Germinal center (tissue), 1 donor: ENCODE measurements around the gene EGLN2.
"Not testable (repeated sequence)": the region's sequence is repeated elsewhere in the genome, so short reads cannot be mapped to it uniquely, and the experiment has no call there.

Experiments used
- DNase-seq: peaks from one replicate; pipeline ENCODE4 v3.0.0; 2012; ENCODE audit warnings: mixed read lengths, low spot score

The EGLN2 gene

DNA sequence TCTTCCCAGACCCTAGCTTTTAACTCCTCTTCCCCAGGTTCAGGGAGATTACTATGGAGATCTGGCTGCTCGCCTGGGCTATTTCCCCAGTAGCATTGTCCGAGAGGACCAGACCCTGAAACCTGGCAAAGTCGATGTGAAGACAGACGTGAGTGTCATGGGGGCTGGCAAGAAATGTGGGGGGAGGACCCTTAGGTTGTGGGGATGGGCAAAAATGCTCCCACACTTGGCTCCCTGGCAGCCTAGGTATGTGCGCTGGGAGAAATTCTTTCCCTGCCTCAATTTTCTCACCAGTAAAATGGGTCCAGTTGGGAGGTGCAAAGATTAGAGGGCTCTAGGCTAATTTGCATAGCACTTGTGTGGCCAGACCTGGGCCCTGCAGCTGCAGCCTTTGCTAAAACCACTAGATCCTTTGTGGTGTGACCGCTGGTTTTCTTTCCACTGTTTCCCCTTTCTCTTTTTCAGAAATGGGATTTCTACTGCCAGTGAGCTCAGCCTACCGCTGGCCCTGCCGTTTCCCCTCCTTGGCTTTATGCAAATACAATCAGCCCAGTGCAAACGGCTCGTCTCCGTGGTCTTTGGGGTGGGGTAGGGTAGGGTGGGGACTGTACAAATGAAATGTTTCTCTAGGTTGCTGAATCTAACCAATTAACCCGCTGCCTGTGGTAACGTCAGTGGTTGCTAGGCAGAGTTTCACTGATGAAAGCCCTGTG lies 21.9 kb upstream of the EGLN2 start:
- DNase-seq, result peak; percentile 92

- no peak for DNase-seq
These were observed 21.4 kb upstream of the EGLN2 start for GRCh38 chr19:40777645-40777936.

- DNase-seq, result peak; percentile 97
These were observed 20.9 kb upstream of the EGLN2 start, which contains the start of gene RAB4B for GRCh38 chr19:40777937-40778705. RAB4B (plus strand) TSS chr19:40778247; CDS start chr19:40778376, 129 bp downstream.

- DNase-seq, result no peak
These were observed 20.2 kb upstream of the EGLN2 start for GRCh38 chr19:40778706-40779284.

DNA sequence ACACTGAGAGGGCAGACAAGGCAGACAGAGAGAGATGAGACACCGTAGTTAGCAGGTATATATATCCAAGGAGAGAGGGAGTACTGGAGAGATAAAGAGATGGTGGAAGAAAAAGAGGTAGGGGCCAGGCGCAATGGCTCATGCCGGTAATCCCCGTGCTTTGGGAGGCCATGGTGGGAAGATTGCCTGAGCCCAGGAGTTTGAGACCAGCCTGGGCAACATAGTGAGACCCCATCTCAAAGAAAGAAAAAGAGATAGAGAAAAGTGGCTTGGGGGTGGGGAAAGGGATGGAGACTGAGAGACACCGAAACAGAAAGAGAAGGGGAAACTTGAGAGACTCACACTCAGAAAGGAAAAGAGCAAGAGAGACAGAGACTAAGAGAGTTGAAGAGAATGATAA lies 18.4 kb upstream of the EGLN2 start:
- DNase-seq, result no peak

- no peak for DNase-seq
These were observed 17.9 kb upstream of the EGLN2 start for GRCh38 chr19:40781140-40781539.

GRCh38 chr19:40783711-40784110 lies 15.3 kb upstream of the EGLN2 start:
- DNase-seq, result no peak

- not testable (repeated sequence) for DNase-seq
These were observed 14.8 kb upstream of the EGLN2 start for GRCh38 chr19:40784146-40784545.

DNA sequence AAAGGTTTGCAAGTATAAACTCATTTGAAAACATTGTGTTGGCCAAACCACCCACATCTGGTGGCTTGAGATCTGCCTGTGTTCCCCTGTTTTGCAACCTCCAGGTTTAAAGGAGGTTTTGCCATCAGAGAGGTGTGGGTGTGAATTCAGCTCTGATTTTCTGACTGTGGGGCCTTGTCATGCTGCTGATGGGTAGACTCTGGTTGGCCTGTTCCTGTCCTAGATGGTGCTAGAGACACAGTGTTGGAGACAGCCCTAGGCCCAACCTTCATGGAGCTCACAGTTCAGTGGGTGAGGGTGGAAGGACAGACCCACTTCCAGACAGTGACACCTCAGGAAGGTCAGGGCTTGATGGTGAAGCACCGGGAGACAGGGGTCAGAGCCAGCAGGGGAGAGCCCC lies 13.5 kb upstream of the EGLN2 start:
- no peak for DNase-seq

- no peak for DNase-seq
These were observed 12.6 kb upstream of the EGLN2 start for GRCh38 chr19:40786060-40787037.

DNA sequence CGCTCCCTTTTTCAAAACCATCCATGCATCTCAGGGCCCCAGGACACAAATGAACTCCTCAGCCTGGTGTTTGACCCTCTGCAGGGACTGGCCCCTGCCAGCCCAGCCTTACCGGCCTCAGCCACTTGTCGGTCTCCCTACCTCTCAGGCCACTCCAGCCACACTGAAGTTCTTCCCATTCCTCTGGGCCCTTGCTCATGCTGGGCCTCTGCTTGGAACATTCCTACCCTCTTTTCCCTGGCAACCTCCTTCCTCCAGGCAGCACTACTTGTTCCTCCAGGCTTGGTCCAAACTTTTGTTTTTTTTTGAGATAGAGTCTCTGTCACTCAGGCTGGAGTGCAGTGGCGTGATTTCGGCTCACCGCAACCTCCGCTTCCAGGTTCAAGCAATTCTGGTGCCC lies 7.6 kb upstream of the EGLN2 start:
- no peak for DNase-seq

DNA sequence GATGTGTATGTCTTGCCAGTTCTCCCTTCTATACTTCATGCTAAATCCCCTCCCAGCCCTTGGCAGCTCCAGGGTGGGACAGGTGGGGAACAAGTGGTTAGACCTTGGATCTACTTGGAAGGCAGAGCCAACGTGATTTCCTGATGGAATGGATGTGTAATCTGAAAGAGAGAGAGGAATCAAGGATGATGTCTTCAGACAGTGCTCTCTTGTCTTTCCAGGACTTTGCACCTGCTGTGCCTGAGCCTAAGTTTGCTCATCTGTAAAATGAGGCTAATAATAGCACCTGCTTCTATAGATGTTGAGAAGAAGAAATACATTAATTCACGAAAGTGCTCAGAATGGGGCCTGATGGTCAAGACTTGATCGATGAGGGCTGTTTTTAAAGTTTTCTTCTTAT lies 7.0 kb upstream of the EGLN2 start:
- DNase-seq, result no peak

GRCh38 chr19:40797166-40797962 lies 1.6 kb upstream of the EGLN2 start:
- no peak for DNase-seq

DNA sequence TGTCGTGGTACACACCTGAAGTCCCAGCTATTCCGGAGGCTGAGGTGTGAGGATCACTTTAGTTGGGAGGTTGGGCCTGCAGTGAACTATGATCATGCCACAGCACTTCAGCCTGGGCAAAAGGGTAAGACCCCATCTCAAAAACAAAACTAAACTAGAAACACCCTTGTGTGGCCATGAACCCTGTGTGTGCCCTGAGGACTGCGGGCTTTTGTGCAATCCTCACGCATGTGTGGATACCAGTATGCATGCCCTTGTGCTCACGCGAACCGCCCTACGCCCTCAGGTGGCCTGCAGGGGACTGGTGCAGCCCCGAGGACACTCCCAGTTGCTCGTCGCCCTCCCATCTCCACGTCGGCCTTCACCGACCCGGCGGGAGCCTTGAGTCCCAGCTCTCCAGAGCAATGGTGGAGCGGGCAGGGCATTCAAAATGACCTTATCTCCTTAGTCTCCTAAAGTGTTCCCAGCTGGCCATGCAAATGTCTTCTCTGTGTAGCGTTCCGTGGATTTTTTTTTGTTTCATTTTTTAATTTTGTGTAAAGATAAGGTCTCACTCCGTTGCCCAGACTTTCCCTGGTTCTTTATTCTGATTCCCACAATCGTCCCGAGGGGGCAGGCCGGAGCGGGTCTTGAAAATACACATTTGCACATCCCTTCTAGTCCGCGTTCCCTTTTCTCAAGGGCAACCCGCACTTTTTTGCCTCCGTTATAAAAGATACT lies 868 bp upstream of the EGLN2 start:
- peak; percentile 72 for DNase-seq

DNA sequence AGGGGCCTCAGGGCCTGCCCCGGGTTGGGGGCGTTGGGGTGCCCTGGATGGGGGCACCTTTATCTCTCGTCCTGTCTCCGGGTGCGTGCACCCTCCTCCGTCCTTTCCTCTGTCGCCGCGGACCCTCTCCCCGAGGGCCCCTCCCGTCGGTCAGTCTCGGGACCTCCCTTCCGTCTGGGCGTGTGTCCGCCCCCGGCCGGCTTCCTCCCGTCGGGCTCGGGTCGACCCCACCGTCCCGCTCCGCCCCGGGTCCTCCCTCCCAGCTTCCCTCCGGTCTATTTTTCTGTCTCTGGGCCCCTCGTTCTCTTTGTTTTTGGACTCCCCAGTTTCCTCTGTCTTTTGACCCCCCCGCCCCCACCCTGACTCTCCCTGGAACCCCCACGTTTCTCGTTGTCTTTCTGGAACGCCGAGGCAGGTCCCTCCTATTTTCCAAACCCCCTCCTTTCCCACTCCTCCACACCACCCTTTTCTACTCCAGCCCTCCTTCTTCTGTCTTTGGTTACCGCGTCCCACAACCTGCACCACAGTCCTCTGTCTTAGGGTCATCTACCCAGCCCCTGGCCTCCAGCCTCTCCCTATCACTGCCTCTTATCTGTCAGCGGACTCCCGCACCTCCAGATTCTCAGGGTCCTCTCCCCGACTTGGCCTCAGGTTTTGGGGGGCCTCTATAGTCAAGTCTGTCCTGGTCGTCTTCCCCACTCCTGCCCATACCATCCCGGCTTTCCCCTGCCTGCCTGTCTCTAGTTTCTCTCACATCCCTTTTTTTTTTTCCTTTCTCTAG lies 757 bp downstream of the EGLN2 start:
- DNase-seq, result no peak

GRCh38 chr19:40800339-40800996 lies 1.5 kb downstream of the EGLN2 start:
- no peak for DNase-seq

DNA sequence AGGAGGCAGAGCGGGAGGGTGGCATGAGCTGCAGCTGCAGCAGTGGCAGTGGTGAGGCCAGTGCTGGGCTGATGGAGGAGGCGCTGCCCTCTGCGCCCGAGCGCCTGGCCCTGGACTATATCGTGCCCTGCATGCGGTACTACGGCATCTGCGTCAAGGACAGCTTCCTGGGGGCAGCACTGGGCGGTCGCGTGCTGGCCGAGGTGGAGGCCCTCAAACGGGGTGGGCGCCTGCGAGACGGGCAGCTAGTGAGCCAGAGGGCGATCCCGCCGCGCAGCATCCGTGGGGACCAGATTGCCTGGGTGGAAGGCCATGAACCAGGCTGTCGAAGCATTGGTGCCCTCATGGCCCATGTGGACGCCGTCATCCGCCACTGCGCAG lies 2.0 kb downstream of the EGLN2 start:
- DNase-seq, result no peak

GRCh38 chr19:40801426-40802299 lies 2.7 kb downstream of the EGLN2 start:
- no peak for DNase-seq
